ENCODE data around the gene ABCB1.
"Not testable (repeated sequence)": the region's sequence is repeated elsewhere in the genome, so short reads cannot be mapped to it uniquely, and the experiment has no call there.

The ABCB1 gene

DNA sequence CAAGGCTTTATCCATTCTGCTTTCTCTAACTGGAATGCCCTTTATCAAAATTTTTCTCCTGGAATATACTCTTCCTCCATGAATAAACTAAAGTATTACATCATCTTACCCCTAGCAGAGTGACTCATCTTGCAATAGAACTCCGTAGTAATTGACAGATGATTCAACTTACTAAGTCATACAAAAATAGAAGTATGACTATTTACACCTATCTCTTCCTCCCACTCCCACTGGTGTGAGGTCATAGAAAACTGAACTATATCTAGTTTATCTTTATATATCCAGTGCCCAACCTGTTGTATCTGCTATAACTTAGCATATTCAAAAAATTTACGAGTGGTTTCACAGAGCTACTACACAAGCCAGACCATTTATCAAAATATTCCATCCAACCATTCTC is 26.1 kb downstream of the ABCB1 start:
- no peak for DNase-seq

DNA sequence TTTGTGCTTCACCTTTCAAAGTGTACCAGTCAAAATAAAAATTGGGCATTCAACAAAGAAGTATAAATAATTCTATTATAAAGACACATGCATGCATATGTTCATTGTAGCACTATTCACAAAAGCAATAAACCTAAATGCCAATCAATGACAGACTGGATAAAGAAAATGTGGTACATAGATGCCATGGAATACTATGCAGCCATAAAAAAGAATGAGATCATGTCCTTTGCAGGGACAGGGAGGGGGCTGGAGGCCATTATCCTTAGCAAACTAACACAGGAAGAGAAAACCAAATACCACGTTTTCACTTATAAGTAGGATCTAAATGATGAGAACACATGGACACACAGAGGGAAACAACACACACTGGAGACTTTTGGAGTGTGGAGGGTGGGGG is 28.2 kb downstream of the ABCB1 start:
- not testable (repeated sequence) for DNase-seq

DNA sequence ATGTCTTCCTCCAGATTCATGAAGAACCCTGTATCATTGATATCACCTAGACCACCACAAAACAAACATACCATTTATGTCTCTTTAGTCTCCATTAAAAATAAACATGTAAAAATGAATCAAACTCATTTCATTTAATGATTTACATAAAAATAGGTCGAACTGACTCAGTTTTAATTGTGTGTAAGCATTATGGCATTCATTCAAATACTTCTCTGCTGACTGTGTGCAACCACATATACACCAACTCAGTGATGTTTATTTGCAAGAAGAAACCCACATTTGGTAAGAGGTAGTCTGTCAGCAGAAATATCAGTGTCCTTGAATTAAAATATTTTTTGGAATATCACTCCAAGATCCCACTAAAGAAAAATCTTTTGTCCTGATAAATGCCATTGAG is 30.5 kb downstream of the ABCB1 start:
- DNase-seq: no peak

DNA sequence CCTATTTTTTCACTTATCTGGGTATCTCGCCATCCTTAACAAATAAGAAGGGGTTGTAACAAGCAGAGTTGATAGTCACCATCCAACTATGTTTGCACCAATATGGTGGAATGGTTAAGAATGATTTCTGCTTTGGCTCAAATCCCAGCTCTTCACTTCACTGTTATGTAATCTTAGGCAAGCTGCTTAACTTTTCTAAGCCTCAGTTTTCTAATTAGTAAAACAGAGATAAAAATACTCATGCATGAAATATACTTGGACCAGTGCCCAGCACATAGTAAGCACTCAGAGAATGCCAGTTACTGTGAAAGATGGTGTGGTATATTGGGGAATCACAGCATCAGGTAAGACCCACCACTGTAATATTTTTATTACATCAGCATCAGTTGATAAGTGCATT is 33.6 kb downstream of the ABCB1 start:
- no peak for DNase-seq

DNA sequence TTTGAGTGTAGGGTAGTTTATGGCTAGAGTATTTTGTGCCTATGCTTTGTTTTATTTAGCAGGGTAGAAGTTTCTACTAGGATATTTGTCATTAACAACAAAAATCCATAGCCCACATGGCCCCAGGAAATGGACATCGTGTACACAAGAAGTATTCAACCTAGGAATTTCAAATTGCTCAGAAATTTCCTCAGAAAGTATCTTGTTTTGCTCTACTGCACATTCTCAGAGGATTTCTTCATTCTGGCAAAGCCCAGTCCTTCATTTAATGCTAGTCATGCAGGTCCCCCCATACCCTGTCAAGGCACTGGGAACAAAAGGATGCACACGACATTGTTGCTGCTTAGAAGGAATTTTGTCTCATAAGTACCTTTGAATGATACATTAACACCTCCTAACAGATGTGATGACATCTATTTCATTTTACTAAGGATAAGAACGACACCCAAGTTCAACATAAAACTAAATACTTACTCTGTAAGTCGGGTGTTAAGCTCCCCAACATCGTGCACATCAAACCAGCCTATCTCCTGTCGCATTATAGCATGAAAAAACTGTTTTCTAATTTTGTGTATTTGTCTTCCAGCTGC is 34.3 kb downstream of the ABCB1 start:
- DNase-seq: no peak

DNA sequence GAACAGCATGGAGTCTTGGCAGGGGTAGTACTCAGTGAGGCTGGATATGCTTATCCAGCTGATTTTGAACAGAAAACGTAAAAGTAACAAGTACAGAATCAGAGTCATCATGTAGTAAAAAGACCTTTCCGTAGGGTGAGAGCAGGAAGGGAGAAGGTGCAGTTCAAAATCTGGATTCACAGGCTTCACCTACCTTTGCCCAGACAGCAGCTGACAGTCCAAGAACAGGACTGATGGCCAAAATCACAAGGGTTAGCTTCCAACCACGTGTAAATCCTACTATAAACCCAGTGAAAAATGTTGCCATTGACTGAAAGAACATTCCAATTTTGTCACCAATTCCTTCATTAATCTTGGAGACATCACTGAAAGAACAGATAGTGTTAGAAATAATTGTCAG is 34.8 kb downstream of the ABCB1 start:
- no peak for DNase-seq

DNA sequence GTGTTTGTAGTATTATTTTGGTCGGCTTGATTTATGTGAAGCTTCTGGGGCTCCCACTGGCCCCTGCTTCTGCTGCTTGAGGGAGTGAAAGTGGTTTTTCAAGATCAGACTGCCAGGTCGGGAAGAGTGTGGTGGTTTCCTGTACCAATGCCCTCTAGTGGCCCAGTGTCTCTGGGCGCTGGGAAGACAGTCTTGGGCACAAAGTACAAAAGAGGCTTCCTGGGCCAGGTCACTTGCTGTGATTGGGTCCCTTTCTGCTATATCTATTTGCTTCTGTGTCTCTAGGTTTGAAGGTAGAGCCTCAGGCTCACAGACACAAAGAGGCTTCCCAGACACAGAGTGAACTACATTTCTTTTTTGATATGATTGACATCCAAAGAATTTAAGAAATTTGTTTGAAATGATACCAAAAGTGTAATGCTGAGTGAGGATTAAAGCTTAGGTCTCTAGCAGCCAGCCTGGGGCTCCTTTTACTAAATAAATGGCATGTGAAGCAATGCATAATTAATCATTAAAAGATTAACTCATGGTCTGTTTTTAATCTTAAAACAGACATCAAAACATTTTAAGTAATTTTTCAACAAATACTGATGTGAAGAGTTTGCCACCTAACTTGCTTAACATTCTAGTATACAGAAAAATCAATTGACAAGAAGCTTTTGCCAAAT is 36.3 kb downstream of the ABCB1 start:
- no peak for DNase-seq

DNA sequence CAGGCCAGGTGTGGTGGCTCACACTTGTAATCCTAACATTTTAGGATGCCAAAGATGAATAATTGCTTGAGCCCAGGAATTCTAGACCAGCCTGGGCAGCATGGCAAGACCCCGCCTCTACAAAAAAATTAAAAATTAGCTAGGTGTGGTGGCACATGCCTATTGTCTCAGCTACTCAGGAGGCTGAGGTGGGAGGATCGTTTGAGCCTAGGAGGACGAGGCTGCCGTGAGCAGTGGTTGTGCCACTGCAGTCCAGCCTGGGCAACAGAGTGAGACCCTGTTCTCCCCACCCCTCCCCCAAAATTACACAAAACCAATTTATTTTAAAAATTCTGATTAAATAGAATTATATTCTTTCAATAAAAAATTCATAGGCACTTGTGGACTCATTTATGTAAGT is 39.0 kb downstream of the ABCB1 start:
- no peak for DNase-seq

DNA sequence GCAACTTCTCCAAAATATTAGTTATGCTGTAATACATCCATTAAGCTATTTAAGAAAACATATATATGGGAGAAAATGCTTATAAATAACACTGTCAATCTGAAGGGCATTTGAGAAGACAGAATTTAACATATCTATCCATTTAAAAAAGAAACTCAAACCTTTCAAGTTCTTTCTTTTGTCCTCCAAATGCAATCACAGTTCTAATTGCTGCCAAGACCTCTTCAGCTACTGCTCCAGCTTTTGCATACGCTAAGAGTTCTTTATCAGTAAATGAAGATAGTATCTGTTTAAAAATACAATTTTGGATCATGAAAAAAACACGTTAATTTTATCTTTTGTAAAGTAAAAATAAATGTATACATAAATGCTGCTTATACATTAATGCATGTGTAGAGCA is 39.6 kb downstream of the ABCB1 start:
- no peak for DNase-seq

DNA sequence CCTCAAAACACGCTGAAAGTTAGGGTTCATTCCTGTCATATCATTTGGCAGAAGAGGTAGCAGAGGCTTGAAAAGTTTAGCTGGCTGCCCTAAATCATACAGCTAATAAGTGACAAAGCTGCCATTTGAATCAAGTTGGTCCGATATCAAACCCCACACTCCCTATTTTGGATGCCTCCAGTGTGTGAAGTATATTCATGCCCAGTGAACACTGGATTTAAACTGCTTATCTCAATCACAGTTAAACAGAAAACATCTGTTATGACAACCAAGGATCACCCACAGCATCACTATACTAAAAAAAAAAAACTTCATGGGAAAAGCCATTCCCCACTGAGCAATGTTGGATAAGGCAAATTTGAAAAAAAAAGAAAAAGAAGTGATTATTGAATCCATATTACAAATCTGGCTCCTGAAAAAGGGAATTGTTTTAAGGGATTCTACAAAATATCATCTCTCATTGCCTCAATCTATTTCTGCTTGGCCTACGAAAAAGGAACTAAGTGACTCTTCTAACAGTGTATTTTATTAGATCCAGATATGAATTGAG is 48.3 kb downstream of the ABCB1 start:
- DNase-seq: no peak

DNA sequence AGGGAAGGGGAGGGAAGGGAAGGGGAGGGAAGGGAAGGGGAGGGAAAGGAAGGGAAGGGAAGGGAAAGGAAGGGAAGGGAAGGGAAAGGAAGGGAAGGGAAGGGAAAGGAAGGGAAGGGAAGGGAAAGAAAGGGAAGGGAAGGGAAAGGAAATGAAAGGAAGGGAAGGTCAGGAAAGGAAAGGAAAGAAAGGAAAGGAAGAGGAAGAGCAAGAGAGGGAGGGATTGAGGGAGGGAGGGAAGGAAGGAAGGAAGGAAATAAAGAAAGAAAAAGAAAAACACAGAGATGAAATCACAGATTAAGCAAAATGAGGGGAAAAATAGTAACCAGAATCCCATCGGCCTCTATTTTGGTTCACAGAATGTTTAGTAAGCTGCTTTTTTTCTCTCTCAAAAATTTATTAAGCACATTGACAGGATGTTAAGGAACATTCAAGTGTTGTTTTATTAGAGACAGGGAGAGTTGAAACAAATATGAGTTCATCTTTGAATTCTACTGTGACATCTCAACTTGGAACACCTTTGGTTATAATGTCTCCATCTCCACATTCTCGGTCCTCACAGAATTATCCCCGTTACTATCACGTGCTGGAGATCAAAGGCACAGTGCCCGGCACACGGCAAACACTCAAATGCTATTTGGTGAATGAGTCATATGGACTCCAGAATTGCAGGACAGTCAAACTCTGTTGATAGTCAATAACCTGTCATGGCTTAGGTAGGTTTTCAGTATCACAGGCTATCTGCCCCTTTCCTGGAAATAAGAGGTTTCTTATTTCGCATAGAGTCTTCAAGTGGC is 52.4 kb downstream of the ABCB1 start:
- no peak for DNase-seq

DNA sequence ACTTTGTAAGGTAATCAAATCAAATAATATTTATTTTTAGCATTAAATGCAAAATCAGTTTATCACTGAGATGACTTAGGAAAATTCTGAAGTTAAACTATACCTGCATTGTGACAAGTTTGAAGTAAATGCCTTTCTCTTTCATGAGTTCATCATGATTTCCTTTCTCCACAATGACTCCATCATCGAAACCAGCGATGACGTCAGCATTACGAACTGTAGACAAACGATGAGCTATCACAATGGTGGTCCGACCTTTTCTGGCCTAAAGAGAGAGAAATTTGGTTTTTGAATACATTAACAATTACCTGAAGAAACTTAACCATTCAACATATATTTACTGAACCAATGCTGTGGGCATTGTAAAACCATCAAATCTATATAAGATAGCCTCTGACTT is 54.9 kb downstream of the ABCB1 start:
- DNase-seq: no peak

DNA sequence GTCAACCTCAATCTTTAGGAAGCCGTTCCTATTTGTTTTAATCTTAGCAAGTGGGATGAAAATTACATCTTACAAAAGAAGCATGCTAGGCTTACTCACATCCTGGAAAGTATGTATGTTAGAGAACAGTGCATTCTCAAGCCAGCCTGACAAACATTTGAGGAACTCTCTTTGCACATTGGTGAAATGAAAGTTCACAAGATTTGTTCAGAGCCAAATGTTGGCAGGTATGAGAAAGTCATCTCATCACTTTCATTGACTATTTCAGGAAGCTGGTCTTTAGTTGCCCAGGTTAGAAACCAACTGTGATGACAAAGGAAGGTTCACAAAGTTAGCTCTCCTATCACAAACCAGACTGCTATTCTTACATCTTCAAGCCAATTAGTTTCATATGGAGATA is 57.1 kb downstream of the ABCB1 start:
- DNase-seq: no peak

DNA sequence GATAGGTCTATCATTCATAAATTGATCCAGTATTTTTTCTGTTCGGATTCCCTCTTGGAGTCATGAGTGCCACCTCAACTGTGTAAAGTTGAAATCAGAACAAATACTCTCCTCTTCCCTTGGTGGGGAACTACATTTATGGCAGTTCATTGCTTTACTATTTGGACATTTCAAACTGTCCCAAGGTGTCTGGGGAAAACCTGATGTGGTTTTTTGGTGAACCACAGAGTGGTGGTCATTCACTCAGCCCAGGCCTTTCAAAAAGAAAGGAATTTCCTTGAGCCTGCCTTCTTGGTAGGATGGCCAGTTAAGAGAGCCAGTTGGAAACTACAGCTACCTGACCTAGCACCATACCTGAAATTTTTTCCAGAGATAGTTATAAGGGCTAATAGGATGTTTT is 59.0 kb downstream of the ABCB1 start:
- no peak for DNase-seq

DNA sequence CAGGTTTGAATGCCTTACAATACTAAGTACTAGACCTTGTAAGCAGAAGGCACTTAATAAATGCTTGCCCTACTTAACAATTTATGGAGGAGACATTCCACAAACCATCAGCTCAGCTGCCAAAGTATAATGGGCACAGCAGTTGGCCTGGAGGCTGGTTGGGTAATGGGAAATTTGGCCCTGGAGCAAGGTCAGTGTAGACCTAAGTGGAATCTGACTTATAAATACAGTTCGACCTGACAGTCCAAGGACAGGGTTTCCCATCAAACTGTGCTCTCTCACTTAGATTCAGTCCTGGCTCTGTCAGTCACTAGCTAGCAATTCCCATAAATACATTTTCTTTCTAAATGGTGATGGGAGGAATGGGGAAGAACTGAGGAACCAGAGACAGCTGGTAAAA is 62.6 kb downstream of the ABCB1 start:
- DNase-seq: no peak

DNA sequence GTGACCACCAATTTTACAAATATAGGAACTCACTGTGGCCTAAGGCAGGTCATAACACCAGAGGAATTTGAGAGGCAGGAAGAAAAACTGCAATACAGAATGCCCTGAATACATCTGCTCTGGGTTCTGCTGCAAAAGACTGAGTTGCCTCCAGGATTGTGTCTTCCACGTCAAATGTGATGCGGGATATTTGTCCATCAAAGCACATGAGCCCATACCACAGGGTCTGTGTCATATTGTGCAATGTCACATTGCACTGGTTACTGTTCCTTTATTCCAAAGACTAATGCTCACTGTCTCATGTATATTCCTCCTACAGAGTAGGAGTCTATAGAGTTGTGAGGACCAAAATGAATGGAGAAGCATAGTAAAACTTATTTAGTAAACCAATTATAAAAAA is 66.6 kb downstream of the ABCB1 start:
- DNase-seq: no peak

DNA sequence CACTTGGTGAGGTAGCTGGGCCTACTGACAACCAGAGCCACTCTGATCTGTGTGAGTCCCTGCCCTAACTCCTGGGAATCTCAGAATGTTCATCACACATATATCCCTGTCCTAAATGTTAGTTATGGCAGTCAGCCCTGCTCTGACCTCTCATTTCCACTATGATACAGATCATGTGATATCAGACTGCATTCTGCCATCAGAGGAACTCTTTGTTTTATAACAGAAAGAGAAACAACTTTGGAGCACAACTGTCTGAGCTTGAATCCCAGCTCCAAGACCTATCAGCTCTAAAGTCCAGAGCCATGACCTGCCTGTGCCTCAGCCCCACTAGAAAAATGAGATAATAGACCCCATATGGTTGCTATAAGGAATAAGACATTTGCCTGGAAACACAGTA is 70.6 kb downstream of the ABCB1 start:
- no peak for DNase-seq

DNA sequence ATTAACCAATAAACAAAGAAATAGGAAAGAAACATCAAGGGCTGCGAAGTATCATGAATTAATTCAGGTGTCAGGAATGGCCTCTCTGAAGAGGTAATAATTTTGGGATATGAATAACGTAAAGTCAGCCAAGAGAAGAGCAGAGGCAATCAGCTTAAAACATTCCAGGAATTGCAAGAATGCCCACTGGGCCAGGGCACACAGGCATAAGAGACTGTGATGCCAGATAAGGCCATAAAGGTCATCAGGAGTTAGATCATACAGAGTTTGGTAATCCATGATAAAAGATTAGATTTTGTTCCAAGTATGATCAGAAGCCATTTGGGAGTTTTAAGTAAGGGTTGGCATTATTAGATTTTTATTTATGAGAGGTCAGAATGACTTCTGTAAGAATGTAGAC is 72.0 kb downstream of the ABCB1 start:
- no peak for DNase-seq

DNA sequence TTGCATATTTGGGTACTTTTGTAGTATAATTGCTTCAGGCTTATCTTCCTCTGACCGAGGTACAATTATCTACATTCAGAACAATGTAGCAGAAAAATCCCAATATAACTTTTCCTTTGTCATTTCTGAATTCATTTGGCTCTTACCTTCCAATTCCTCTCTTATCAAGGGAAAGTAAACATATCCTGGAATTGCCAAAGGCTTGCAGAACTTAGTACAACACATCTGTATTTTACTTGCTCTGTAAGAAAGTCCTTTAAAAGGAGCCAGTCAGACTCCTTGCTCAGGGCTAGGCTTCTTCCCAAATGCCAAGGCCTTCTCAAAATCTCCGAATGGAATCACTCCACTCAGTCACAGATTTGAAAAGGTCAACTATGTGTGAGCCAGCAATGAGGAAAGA is 81.9 kb downstream of the ABCB1 start:
- no peak for DNase-seq

DNA sequence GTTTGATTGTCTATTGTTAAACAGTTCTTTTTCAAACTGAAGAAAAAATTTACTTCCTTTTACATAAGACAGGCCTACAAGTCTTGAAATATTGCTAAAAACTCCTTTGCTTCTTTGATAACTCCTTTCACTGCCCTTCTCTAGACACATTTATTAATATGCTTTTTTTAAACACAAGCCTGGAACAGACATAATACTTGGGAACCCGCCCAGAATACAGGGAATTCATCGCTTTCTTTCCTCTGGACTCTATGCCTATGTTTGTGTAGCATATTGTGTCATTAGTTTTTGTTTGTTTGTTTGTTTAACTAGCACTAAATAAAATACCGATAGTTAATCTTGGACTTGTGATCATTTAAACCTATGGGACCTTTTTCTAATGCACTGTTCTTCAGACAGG is 82.8 kb downstream of the ABCB1 start:
- DNase-seq: no peak

DNA sequence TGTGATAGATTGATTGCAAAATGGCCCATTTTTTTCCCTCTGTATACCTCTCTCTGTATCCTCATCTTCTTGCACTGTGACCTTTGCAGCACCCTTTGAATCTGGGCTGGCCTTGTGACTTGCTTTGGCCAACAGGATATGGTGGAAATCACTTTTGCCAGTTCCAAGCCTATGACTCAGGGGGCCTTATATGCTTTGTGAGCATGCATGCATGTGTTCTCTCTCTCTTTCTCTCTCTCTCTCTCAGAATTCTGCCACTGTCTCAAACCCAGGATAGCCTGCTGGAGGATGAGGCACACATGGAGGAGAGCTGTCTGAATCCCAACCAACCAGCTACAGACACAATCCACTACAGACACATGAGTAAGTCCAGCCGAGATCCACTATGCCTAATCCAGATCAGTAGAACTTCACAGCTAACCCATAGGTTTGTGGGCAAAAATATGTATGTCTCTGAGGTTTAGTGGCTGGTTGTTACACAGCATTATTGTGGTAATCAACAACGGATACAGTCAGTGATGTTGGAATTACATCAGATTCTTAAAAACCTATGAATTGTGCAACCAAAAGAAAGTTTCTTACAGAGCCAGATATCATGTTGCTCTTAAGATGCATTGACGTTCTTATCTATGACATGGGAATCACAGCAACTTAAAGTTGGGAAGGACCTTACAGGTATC is 83.4 kb downstream of the ABCB1 start:
- no peak for DNase-seq

DNA sequence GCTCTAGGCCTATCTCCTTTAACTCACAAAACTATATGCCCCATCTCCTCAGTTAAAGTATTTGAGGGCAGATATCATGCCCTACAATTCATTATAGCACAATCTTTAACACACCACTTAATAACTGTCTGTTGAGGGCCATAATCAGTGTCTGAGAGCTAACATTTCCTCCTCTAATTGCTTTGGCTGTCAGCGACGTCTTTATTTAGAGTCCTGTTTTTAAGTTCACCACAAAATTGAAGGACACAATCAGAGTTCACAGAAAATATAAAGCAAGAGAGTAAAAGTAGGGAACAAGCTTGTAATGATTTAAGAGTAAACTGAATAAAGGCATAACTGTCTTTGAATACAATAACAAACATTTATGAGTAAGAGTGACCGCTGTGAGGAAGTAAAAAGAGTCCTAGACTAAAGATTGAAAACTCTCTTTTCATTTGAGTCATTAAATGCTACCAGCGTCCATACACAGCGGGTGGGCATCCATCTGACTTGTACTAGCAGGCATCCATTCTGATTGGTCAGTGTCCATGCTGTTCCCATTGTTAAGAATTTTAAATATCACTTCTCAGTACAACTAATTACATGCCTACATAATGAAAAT is 86.8 kb downstream of the ABCB1 start:
- no peak for DNase-seq

DNA sequence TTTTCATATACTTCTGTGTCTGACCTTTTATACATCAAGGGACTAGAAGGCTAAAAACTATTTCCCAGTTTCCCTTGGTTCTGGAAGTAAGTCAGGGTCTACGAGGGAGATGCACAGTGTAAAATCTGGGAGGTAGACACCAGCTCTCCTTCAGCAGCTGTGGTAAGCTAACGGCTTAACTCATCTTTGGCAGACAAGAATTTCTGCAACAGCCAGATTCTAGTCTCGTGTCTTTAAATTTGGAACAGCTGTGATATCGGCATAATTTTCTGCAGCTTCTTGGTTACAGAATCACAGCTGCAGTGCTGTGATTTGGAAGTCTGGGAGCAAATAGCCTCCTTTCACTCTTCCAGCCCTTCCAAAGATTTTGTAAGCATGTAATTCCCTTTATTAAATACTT is 87.8 kb downstream of the ABCB1 start:
- DNase-seq: no peak

All from NCI-H748 treated with DMSO at 0.1 percent for 48 hours (cell line).